Measurements from ENCODE around the gene SLC7A5.
A peak's percentile ranks its signal among the peaks of the same experiment; 100 is the strongest.

Gene SLC7A5

DNA sequence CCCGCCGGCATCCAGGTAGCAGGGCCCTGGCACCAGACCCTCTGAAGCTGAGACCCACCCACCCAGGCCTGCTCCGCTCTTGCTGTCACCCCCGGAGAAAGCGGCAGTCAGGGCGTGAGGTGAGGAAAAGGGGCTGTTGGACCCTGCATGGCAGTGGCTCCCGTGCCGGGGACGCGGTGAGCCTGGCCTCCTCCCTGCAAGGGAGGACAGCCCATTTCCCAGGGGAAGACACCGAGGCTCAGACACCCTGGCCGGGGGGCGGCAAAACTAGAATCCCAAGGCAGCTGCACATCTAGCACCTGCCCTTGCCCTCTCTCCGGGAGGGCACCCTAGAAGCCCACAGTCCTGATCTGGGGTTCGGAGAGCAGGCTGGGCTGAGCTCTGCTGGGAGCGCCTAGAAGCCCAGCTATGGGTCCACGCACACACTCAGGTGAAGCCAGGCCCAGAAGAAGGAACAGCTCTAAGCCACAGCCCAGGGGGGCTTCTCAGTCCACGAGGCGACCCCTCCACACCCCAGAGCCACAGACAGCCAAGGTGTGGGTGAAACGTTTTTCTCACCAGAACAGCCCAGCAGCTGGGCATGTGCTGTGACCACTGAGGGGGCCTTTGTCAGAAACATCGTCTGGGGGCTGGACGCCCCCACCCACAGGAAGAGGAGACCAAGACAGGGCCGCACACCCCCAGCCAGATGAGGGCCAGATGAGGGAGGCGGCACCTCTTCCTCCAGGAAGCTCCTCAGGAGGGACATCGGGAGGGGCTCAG is 22.4 kb downstream of the SLC7A5 start:
- DNase-seq (ENCODE audit: low spot score), result no peak

DNA sequence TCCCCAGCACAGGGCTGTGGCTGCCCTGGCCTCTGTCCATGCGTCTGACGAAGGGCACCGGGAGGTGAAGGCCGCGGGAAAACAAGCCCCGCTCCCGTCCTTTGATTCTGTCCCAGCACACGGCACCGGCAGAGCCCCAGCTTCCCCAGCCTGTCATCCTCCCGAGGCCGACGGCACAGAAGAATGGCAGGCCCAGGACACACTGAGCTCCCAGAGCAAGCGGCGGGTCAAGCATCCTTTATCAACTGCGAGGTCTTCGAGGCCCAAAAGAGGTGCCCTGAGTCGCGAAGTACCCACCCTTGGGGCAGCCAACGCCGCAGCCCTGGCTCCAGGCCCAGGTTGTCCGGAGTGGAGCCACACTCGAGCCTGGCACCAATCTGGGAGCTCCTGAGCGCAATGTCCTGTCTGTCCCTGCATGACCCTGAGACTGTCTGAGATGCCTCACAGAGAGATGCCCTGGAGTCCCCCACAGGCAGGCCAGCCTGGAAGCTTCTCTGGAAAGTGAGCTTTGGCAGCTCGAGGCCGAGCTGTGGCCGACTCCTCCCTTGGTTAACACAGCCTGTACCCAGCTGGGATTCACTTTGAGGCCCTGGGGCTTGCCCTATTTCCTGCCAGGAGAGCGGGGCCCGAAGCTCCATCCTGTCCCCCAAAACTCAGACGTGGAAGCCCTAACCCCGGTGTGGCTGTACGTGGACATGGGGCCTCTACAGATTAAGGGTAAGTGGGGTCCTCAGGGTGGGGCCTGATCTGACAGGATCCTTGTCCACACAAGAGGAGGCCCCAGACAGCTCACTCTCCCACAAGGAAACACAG is 23.3 kb downstream of the SLC7A5 start:
- DNase-seq (ENCODE audit: low spot score), result no peak

DNA sequence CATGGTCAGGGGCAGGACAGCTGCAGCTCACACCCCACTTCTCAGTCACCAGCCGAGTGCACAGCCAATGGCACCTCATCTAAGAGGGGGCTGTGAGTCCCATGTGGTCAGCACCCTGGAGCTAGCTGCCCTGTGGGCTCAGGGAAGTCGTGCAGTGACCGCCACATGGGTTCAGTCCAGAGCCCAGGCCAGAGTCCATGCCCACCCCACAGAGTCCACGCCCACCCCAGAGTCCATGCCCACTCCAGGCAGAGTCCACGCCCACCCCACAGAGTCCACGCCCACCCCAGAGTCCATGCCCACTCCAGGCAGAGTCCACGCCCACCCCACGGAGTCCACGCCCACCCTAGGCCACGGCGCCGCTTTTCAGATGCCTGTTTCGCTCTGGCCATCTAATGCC is 24.1 kb downstream of the SLC7A5 start:
- DNase-seq (ENCODE audit: low spot score), result no peak

DNA sequence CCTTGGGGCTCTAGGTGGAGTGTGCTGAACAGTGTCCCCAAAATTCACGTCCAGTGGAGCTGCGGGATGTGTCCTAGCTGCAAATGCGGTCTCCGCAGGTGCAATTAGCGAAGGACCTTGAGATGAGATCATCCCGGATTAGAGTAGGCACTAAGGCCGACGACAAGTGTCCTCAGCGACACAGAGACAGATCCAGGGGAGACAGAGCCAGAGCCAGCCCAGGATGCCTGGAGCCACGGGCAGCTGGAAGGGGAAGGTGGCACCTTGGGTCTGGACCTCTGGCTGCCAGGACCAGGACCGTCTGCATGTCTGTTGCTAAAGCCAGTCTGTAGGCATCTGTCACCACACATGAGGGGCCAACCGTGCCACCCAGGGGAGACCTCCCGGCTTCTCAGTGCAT is 24.5 kb downstream of the SLC7A5 start:
- no peak for DNase-seq (ENCODE audit: low spot score)

DNA sequence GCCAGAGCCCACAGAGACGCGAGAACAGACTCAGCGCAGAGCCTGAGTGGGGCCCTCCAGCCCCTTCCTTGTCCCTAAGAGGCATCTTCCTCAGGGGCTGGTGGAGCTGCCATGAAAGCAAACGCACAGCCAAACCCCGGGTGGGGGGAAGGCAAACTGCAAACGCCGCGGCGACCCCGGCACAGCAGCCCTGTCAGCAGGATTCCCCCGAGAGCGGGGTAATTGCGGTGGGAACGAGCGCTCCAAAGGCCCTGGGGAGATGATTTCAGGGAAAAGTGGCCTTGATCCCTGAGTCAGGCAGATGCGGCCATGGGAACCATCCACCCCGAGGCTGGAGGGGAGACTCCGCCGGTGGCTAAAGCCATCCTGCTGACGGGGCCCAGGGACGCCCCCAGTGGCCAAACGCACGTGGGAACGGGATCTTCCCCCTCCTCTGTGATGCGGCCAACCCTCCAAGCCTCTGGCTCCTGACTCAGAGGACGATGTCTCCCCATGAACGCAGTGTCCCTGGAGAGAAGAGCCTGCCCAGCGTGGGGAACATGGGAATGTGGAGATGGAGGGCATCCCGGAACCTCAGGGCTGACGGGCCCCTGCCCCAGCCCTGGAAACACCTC is 25.1 kb downstream of the SLC7A5 start:
- no peak for DNase-seq (ENCODE audit: low spot score)

DNA sequence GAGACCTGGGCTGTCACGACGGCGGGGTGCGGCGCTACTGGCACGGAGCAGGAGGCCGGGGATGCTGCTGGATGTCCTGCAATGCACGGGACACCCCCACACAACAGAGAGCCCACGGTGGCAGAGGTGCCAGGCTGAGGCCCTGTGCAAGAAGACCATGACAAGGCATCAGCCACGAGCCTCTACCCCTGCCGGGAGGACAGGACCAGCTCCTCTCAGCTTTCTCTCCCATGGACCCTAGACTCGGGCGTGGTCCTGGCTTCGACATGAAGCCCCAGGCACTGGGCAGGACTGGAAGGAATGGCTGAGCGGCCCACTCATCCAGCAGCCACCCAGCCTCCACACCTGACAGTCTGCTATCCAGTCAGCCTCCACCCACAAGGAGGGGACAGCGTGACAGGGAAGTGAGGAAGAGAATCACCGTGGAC is 25.6 kb downstream of the SLC7A5 start:
- no peak for DNase-seq (ENCODE audit: low spot score)

DNA sequence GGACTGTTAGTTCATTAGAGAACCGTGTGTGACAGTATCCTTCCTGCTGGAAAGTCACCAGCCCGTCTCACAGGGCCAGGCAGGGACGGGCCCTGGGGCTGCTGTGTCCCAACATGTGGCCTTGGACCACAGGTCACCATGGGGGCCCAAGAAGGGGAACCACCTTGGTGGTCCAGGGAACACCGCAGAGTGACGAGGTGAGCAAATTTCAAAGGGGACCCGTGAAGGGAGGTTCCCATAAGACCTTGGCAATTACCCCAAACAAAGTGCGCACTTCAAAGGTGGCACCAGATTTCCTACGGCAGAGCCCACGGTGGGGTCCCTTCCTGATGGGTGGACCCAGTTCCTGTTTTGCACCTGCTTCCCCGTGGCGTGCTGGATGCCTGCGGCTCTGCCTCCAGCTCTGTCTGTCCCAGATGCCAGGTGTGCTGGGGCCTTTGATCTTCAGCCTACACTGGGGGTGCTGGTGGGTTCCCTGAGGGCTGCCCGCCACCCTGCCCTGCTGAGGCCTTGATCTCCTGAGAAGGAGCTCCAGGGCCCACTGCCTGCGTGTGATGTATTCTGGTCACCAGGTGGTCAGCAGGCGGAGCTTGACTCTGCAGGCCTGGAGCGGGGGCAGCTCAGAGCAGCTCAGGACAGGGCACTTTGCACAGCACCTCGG is 27.0 kb downstream of the SLC7A5 start:
- no peak for DNase-seq (ENCODE audit: low spot score)

DNA sequence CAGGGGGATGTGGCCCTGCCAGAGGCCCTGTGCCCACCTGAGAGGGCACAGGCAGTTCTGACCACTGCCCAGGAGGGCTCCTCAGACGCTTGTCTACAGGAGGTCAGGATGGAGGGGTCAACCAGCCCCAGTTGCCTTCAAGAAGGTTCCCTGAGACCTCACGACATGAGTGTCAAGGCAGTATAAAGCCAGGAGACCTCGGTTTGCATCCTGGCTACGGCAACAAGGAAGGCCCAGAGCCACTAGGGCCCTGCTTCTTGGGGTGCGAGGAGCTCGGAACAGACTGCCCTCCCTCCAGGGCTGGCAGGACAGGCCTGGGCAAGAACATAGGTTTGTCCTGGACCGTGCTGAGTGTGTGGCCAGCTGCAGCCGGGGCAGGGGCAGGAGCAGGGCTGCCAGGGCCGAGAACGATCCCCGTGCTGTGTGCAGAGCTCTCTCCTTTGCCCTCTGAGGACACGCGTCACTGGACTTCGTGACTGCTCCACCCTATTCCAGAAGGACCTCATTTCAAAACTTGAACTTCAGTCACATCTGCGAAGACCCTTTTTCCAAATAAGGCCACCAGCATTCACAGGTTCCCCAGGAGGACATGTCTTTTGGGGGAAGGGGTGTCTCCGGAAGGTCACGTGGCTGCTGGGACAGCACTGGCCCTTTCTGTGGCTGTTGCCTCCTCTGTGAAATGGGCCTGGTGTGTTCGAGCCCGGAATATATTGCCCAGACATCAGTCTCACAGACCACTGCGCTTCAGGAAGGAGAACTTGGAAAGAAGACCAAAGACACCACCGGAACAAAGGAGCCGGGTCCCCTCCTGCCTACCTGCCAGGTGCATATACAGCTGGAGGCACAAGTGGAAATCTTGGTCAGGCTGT is 27.7 kb downstream of the SLC7A5 start:
- no peak for DNase-seq (ENCODE audit: low spot score)

DNA sequence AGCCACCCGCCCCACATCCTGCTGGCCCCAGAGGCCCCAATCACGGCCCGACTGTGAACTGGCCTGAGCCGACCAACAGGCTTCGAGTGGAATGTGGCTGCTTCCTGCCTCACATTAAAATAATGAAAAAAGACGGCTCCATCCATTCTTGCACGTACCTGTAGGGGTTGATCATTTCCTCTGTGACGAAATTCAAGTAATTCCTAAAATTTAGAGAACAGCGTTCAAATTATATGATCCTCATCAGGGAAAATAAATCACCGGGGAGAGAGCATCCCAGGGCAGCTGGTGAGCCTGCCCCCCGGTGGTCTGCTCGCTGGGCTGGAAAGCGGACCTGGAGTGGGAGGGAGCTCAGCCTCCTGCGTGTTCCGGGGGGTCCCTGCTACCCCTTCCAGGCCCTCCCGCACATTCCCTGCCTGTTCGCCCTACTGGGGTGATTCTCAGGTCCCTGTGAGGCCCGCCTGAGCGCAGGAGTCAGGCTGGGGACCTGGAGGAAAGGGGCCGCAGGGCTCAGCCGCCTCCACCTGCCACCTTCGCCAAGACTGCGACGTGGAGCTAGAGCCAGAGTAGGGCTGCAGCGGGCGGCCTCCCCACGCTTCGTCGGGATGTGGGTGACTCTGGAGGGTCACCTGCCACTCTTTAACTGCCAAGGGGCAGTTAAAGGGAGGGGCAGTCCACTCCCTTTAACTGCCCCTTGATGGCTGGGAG is 28.9 kb downstream of the SLC7A5 start:
- peak; percentile 77 for DNase-seq (ENCODE audit: low spot score)

DNA sequence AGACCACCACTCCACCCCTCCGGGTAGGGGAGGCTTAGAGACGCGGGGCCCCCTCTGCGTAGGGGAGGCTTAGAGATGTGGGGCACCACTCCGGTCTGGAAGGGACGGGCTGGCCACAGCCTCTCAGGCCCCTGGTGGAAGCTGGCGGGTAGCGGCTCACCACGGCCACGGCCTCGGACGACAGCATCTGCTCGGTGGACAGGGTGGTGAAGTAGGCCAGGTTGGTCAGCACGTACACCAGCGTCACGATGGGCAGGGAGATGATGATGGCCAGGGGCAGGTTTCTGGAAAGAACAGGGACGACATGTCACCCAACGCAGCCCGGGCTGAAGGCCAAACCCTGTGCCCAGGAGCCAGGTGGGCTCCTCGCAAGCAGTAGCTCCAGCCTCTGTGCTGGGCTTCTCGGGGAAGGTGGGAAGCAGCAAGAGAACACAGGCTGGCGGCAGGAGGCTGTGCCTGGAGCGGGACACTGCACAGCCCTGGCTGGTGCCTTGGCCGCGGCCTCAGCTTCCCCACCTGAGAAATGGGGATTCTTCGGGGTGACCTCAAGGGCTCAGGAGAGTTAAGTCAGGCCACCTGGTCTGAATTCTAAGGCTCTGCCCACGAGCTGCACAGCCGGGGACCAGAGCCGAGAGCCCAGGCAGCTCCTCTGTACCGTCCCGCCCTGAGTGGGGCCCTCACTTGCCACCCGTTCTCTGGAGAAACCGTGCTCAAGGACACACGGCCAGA is 29.6 kb downstream of the SLC7A5 start:
- no peak for DNase-seq (ENCODE audit: low spot score)

DNA sequence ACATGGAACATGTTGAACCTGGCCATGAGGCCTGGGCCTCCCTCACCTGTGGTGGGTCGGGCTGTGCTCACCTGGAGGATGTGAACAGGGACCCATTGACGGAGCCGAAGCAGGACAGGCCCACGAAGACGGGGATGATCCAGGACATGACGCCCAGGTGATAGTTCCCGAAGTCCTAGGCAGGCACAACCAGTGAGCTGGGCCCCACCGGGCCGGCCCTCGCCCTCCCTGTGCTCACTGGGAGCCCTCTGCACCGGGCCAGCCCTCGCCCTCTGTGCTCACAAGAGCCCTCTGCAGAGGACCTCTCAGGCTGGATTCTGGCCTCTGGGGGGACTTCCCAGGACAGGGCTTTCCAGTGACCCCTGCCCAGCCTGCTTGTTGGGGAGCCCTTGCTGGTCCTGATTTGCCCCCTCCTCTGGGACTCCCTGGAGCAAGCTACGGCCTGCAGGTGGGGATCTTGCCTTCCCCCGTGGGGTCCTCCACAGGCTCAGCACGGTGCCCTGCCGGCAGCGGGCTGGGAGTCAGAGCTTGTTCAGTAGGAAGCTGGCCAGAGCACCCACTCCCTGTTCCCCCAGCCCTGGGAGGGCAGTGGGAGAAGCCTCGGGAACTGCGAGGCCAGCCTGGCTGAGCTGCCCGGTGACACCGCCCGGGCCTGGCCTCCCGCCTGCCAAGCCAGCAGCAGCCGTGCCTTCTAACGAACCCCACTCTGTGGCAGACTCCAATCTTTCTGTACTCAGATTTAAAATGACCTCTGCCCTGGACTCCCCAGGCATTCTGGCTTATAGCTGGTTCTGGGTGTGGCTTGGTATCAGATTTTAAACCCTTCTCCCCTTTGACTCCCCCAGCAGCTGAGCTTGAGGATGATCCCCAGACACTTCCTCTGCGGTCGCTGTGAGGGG is 30.4 kb downstream of the SLC7A5 start:
- no peak for DNase-seq (ENCODE audit: low spot score)

DNA sequence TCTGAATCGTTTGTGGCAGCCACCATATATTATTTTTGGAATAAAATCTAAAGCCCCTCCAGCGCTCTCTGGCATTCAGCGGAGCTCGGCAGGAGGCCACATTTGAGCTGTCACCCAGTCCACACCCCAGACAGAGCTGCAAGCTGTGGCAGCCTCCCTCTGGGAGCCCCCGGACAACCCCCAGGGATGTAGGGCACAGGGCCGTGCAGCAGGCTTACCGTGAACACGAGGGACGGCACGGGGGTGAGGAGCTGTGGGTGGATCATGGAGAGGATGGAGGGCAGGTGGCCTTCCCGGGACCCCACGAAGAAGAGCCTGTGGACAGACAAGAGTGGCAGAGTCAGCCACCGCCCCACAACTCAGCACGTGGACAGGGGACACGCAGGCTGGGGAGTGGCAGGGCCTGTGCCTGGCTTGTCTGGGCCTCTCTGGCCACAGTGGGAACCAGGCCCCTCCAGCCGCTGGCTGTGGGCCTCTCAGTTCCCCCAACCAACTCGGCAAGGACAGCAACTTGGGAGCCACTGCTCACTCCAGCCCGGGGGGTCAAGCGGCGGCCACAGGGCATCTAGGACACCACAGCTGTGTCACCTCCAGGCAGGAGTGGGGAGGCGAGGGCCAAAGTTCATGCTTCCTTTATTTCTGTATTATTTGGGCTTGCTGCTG is 31.5 kb downstream of the SLC7A5 start:
- DNase-seq (ENCODE audit: low spot score), result no peak

DNA sequence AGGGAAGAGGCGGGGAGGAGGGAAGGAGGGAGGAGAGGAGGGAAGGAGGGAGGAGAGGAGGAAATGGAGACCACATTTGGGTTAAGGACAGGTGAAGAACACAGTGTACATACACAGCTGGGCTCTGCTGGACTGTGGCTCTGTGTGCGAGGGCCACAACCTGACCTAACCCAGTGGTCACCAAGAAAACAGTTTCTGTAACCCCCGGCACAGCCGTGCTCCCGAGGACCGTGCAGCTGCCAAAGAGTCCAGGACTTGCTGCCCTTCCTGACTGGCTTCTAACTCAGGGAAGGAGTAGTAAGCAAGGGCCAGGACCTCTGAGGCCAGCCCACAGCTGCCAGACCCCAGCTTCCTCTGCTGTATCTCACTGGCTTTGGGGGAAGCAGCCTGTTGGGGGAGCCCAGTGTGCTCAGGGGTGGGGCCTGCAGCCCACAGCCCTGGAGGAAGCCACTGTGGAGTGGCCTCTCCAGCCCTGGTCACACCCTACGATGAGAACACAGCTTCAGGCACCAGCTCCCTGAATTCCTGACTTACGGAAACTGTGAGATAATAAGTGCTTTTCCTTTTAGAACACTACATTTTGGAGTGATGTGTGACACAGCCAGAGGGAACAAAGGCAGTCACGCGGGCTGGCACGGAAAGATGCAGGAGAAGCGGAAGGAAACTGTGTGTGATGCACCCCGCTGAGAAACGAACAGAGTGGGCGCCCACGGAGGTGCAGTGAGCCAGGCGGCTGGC is 32.3 kb downstream of the SLC7A5 start:
- DNase-seq (ENCODE audit: low spot score), result peak; percentile 96

DNA sequence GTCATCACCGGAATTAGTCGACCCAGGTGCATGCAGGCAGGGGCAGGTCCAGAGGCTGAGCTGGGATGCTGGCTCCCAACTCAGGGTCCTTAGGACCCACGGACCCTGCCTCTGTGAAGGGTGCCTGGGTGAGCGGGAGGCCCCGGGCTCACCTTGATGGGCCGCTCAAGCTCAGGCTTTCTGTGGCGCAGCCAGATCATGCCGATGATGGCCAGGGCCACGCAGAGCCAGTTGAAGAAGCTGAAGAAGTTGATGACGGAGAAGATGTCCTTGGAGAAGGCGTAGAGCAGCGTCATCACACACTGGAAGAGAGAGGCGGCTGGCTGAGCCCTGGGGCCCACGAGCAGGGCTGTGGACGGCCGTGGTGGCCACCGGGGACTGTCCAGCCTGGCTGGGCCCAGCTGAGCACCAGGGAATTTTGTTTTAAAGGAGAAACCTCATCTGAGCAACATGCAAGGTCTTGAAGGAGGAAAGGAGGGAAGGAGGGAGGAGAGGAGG is 32.9 kb downstream of the SLC7A5 start:
- no peak for DNase-seq (ENCODE audit: low spot score)

DNA sequence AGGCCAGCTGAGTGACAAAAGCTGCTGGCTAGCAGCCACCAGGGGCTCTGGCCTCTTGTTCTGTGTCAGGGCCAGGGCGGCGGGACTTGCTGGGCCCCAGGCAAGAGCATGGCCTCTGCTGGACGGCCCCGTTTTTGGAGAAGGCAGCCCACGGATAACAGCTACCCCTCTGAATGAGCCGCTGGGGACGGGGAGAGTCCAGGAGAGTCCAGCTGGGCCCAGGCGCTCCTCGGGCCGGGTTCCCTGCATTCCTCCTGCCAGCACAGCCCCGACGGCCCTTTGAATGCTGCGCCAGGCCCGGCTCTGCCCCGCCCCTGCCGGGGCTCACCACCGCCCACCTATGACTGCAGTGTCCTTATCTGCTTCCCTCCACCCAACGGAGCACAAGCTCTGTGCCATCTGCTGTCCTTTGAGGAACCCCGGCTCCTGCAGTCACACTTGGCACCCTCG is 33.4 kb downstream of the SLC7A5 start:
- no peak for DNase-seq (ENCODE audit: low spot score)

DNA sequence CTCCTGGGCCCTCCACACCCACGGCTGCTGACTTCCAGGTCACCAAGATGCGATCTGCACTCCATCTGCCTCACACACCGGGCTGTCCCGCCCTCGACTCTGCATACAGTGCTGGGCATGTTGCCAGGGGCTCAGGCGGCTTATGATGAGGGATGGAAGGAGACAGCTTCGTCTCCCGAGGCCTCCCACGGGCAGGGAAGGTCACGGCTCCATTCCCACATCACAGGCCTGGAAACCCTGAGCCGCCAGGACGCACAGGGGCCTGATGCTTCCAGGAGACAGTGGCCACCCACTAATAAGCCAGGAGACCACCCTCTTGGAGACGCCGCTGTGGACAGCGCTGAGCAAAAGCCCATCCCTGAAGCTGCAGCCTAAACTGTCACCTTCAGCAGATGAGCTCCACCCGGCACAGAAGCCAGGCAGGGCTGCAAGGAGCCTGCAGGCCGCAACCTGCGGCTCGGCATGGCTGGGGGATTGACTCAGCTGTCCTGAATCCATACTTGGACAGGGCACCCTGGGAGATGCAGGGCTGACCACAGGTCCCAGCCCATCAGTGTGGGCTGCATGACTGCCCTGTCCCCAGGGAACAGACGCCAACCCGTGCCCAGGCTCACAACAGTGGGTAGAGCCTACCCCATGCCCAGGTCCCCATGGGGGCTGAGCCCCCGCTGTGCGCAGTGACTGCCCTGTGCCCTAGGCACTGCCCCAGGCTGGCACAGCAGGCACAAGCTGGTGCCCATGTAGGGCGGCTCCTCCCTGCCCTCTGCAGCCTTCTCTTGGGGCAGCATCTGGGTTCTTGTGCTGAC is 34.4 kb downstream of the SLC7A5 start:
- DNase-seq (ENCODE audit: low spot score), result no peak
